Neural cell (in vitro differentiated cells): ENCODE data around the gene ECI2. TPM values are rescaled to one million over a fixed set of nuclear protein-coding genes. Genes with fewer than 3 reads are reported as not detected.

Experiments used
- polyA plus RNA-seq: library from polyadenylated mRNA; depleted of rRNA; stranded (reverse); fragments of >200 nt; gene quantifications from 2 replicates; pipeline ENCODE4 v1.2.3, GENCODE V29; 2014

Gene ECI2
- polyA plus RNA-seq, 1 donor from 2014 or later: 27.5 TPM

Other genes with a start within 250 kb of the ECI2 start
- gene FAM217A, start 56.4 kb downstream of the ECI2 start, polyA plus RNA-seq: not detected in 2 replicates